Central memory CD8-positive, alpha-beta T cell (primary cell): ENCODE data around the gene ASCL2.

Experiments used
- ATAC-seq: fragments of 150-1000 bp; cut with Tn5 transposase; replicated peaks from 2 replicates; pipeline ENCODE4 v1.10.0; 2022; ENCODE audit warnings: mild to moderate bottlenecking, moderate FRiP score, moderate number of reproducible peaks; ENCODE audit not compliant: poor library complexity, severe bottlenecking; ENCODE audit errors: extremely low read depth
- DNase-seq, 2 donors: peaks; one replicate each; pipeline ENCODE4 v3.0.0; 2021; ENCODE audit warnings: low spot score in 2 of 2
- H3K27ac Mint-ChIP-seq: one replicate; pipeline ENCODE4 v1.8.0; 2022; ENCODE audit warnings: low read depth, mild to moderate bottlenecking, moderate library complexity, mixed read lengths
- H3K27me3 Mint-ChIP-seq: one replicate; pipeline ENCODE4 v1.8.0; 2022; ENCODE audit warnings: mixed read lengths
- H3K36me3 Mint-ChIP-seq: one replicate; pipeline ENCODE4 v1.8.0; 2022; ENCODE audit warnings: mild to moderate bottlenecking, moderate library complexity, mixed read lengths; ENCODE audit not compliant: insufficient read depth
- H3K4me1 Mint-ChIP-seq: one replicate; pipeline ENCODE4 v1.8.0; 2022; ENCODE audit warnings: mixed read lengths
- H3K4me3 Mint-ChIP-seq: one replicate; pipeline ENCODE4 v1.8.0; 2022; ENCODE audit warnings: mild to moderate bottlenecking, moderate library complexity, mixed read lengths
- H3K9me3 Mint-ChIP-seq: one replicate; pipeline ENCODE4 v1.8.0; 2022; ENCODE audit warnings: mixed read lengths

ASCL2 gene, protein sequence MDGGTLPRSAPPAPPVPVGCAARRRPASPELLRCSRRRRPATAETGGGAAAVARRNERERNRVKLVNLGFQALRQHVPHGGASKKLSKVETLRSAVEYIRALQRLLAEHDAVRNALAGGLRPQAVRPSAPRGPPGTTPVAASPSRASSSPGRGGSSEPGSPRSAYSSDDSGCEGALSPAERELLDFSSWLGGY

DNA sequence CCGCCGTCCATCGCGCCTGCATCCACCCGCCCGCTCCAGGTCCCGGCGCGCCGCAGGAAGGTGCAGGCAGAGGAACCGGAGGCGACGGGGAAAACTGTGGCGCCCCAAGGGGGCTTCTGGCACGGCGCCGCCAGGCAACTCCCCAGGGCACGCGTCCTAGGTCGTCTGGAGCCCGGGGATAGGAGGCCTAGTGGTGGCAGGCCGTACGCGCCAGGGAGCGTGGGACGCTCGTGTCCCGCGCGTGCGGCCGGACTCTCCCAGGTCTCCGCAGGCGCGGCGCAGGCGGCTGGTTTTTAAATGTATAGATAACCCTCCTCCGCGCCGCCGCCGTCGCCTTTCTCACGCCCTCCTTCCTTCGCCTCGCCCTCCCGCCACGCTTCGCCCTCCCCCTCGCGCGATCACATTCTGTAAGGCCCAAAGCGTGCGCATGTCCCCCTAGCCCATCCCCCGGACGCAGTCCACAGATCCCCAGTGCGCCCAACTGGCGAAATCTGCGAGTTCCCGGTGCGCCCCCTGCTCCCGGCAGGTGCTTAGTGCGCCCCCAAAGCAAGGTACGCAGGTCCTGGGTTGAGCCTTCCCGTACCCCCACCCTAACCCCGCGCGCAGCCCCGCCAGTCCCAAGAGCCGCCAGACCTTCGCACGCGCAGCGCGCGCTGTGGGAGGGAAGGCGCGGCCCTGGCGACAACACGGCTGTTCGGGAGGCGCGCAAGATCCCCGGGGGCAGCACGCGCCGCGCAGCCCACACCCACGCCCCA lies at the start of gene ASCL2:
Gene ASCL2, minus strand, starts transcription at position 267 of the 755 bp plus-strand sequence. Its CDS starts 256 bp downstream, at position 11.
- DNase-seq (peak in 1 of 2 donors; percentile 8), ATAC-seq (peak; percentile 20)

DNA sequence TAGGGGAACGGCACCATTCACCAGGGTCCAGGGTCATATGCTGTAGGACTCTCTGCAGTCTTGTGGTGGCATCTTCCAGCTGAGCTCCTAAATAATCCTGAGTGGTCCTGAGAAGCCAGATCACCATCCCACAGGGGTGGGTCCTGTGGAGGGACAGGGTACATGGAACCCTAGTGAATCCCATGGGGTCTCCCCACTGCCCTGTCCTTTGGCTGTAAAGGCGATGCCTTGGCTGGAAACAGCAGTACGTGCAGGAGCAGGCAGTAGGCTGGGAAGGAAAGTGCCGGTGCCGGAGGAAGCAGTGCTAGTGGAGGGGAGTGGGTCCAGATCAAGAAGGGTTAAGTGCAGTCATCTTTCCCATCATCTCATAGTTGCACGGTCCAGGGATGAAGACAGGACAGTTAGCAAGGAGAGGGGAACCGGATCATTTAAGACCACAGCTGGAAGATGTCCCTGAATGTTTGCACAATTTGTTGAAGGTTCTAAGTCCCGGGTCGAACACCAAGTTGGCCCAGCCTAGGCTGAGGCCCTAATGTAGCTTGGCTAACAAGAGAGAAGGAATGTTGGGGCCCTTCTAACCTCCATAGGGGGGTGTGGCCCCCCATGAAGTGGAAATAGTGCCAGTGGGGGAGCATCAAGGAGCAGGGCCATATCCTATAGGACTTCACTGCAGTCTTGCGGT lies 49.5 kb upstream of the ASCL2 start:
- Mint-ChIP-seq H3K27me3 (peaks cover 15% of the 10 kb centered on the region), H3K9me3 (no peaks in the 10 kb centered on the region), H3K4me1 (peaks cover 12% of the 10 kb centered on the region), H3K27ac (no peak overlapping the region), H3K36me3 (peaks cover 2% of the 10 kb centered on the region), H3K4me3 (no peak overlapping the region)
- no peak for DNase-seq
- no peak for ATAC-seq

More for the DNA sequence above, at the start of gene ASCL2:
- Mint-ChIP-seq H3K27ac (no peak within 1 kb of the TSS), H3K27me3 (peaks cover 41% of the 10 kb centered on the region), H3K4me1 (peaks cover 20% of the 10 kb centered on the region), H3K4me3 (peak within 1 kb of the TSS; percentile 67), H3K36me3 (peaks cover 4% of the 10 kb centered on the region), H3K9me3 (no peaks in the 10 kb centered on the region)

DNA sequence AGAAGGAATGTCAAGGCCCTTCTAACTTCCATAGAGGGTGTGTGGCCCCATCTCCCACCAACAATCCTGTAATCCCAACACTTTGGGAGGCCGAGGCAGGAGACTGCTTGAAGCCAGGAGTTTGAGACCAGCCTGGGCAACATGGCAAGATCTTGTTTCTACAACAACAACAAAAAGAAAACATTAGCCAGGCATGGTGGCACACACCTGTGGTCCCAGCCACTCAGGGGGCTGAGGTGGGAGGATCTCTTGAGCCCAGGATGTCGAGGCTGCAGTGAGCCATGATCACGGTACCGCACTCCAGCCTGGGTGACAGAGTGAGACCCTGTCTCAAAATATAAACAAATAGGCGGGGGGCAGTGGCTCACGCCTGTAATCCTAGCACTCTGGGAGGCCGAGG lies 48.3 kb upstream of the ASCL2 start:
- no peak overlapping the region for H3K27ac Mint-ChIP-seq
- no peak for ATAC-seq
- DNase-seq: no peak
- no peaks in the 10 kb centered on the region for H3K9me3 Mint-ChIP-seq
- H3K4me3 Mint-ChIP-seq: no peak overlapping the region
- H3K27me3 Mint-ChIP-seq: peaks cover 13% of the 10 kb centered on the region
- peaks cover 2% of the 10 kb centered on the region for H3K36me3 Mint-ChIP-seq
- H3K4me1 Mint-ChIP-seq: peaks cover 12% of the 10 kb centered on the region

DNA sequence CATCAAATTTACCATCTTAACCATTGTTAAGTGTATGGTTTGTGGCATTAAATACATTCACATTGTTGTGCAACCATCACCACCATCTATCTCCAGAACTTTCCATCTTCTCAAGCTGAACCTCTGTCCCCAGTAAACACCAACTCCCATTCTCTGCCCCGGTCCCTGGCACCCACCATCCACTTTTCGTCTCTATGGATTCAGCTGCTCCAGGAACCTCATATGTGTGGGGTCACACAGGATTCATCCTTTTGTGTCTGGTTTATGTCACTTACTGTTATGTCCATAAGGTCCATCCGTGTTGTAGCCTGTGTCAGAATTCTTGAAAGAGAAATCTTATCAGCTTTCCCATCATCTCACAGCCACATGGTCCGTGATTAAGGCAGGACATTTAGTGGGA lies 47.7 kb upstream of the ASCL2 start:
- H3K36me3 Mint-ChIP-seq: peaks cover 2% of the 10 kb centered on the region
- ATAC-seq: no peak
- no peak overlapping the region for H3K27ac Mint-ChIP-seq
- H3K27me3 Mint-ChIP-seq: peaks cover 8% of the 10 kb centered on the region
- H3K9me3 Mint-ChIP-seq: no peaks in the 10 kb centered on the region
- H3K4me3 Mint-ChIP-seq: no peak overlapping the region
- DNase-seq: no peak
- peaks cover 12% of the 10 kb centered on the region for H3K4me1 Mint-ChIP-seq

- DNase-seq: no peak
- peak overlapping the region; percentile 39 for H3K27ac Mint-ChIP-seq
- no peaks in the 10 kb centered on the region for H3K9me3 Mint-ChIP-seq
- no peak for ATAC-seq
- peaks cover 2% of the 10 kb centered on the region for H3K36me3 Mint-ChIP-seq
- H3K4me1 Mint-ChIP-seq: peaks cover 12% of the 10 kb centered on the region
- H3K4me3 Mint-ChIP-seq: no peak overlapping the region
- H3K27me3 Mint-ChIP-seq: peaks cover 2% of the 10 kb centered on the region
Observed at GRCh38 chr11:2317354-2318050, 47.1 kb upstream of the ASCL2 start.

DNA sequence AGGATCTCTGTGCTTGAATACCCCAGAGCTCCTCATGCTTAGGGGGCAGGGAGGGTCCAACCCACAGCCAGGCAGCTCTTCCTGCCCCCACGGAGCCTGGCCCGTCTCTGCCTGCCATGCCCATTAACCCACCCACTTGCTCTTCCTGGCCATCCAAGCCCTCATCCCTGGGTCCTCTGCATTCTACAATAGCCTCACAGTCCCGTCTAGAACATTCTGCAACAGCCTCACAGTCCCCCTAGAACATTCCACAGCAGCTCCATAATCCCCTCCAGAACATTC lies 46.5 kb upstream of the ASCL2 start:
- no peak for ATAC-seq
- Mint-ChIP-seq H3K4me3 (no peak overlapping the region), H3K27ac (peak overlapping the region; percentile 39), H3K4me1 (peaks cover 12% of the 10 kb centered on the region), H3K27me3 (no peaks in the 10 kb centered on the region), H3K9me3 (no peaks in the 10 kb centered on the region), H3K36me3 (peaks cover 2% of the 10 kb centered on the region)
- no peak for DNase-seq

GRCh38 chr11:2316169-2316962 lies 46.0 kb upstream of the ASCL2 start:
- no peak overlapping the region for H3K4me3 Mint-ChIP-seq
- no peak for ATAC-seq
- no peak overlapping the region for H3K27ac Mint-ChIP-seq
- no peaks in the 10 kb centered on the region for H3K9me3 Mint-ChIP-seq
- H3K4me1 Mint-ChIP-seq: peaks cover 12% of the 10 kb centered on the region
- H3K27me3 Mint-ChIP-seq: no peaks in the 10 kb centered on the region
- H3K36me3 Mint-ChIP-seq: peaks cover 2% of the 10 kb centered on the region
- no peak for DNase-seq

- no peak for DNase-seq
- no peak for ATAC-seq
- H3K27ac Mint-ChIP-seq: no peak overlapping the region
- no peak overlapping the region for H3K4me3 Mint-ChIP-seq
- peaks cover 12% of the 10 kb centered on the region for H3K4me1 Mint-ChIP-seq
- H3K36me3 Mint-ChIP-seq: peaks cover 4% of the 10 kb centered on the region
- no peaks in the 10 kb centered on the region for H3K9me3 Mint-ChIP-seq
- no peaks in the 10 kb centered on the region for H3K27me3 Mint-ChIP-seq
Observed at GRCh38 chr11:2315395-2316168, 45.2 kb upstream of the ASCL2 start.

DNA sequence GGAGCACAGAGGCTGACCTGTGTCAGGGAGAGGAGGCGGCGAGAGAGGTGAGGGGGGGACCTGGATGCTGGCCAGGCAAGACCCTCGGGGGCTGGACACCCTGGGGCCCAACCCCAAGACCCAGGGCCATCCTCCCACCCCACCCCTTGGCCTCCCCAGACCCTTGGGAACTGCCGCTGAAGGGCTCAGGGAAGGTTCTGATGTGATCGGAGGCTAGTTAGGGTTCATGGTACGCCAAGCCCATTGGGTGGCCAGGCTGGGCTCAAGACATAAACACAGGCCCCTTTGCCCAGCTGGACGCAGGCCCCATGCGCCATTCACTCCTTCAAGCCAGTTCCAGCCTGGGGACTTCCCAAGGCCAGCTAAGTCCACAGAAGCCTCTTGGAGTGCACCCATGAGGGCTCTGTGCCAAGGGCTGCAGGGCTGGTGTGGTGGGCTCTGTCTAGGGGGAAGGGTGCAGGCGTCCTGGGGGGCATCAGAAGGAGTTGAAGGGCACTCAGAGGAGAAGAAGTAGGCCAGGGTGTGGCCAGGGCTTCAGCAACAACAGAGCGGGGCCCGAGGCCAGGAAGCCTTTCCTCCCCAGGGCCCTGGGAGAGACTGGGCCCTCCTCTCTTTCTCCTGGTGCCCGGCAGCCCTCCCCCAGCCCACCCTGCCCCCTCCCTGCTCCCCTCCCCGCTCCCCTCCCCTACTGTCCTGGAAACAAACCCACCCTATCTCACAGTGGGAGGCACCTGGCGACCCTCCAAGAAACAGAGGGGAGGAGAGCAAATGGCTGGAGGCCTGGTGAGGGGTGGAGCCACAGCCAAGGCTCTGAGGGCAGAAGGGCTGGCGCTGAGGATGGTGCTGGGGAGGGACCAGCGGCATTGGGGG lies 44.4 kb upstream of the ASCL2 start:
- Mint-ChIP-seq H3K9me3 (no peaks in the 10 kb centered on the region), H3K27me3 (no peaks in the 10 kb centered on the region), H3K4me3 (no peak overlapping the region), H3K27ac (no peak overlapping the region), H3K4me1 (peaks cover 12% of the 10 kb centered on the region), H3K36me3 (peaks cover 3% of the 10 kb centered on the region)
- DNase-seq (no peak), ATAC-seq (no peak)

DNA sequence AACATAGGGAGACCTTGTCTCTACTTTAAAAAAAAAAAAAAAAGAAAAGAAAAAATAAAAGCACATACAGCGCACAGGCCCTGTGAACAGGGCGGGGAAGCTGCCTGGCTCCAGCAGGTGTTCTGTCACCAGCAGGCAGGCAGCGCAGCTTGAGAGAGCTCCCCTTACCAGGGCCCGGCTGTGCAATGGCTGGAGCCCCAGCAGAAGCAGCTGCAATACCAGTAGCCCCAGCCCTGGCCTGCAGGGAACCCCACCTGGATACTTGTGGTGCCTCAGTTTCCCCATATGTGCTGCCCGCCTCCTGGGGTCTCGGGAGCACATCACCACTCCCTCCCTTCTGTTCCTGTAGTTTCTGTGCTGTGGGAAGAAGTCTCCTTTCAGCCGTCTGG lies 43.7 kb upstream of the ASCL2 start:
- Mint-ChIP-seq H3K27me3 (no peaks in the 10 kb centered on the region), H3K4me1 (peaks cover 12% of the 10 kb centered on the region), H3K36me3 (peaks cover 2% of the 10 kb centered on the region), H3K27ac (no peak overlapping the region), H3K9me3 (no peaks in the 10 kb centered on the region), H3K4me3 (no peak overlapping the region)
- ATAC-seq (no peak), DNase-seq (no peak)
